Measurements from ENCODE around the gene RLBP1.

RLBP1 gene

GRCh38 chr15:89179966-89180875 is 41.2 kb downstream of the RLBP1 start:
- Histone ChIP-seq H3K36me3 (ENCODE audit: control insufficient read depth in 2 of 2, insufficient read depth in 1 of 2, low read length in 2 of 2) (peaks cover 7 to 31% of the 10 kb centered on the region in 2 experiments), H3K4me3 (ENCODE audit: low read depth, low read length) (no peak overlapping the region), H3K27ac (ENCODE audit: extremely low read depth, low read depth, low read length) (no peak overlapping the region), H3K9me3 (ENCODE audit: control insufficient read depth, insufficient read depth, low read depth, low read length) (no peaks in the 10 kb centered on the region), H3K4me1 (ENCODE audit: control insufficient read depth, insufficient read depth, low read length) (no peaks in the 10 kb centered on the region; the same call in 1 of the 2 replicates)
- ChIA-PET CTCF (interaction anchor here (0.8 to 19.0 kb wide), 12 partner anchors 11 to 310 kb away, joined by 3 to 480 read pairs (median 4); partner anchors contain the start of gene HAPLN3), POLR2A (no interaction called here)
- TF ChIP-seq ZNF398 (tag by site-specific recombination; IDR thresholded peaks at IDR 0.05): 0 out of 2 replicates have a peak, but pooled peaks have one; percentile 19
- TF ChIP-seq, protein P1, sequence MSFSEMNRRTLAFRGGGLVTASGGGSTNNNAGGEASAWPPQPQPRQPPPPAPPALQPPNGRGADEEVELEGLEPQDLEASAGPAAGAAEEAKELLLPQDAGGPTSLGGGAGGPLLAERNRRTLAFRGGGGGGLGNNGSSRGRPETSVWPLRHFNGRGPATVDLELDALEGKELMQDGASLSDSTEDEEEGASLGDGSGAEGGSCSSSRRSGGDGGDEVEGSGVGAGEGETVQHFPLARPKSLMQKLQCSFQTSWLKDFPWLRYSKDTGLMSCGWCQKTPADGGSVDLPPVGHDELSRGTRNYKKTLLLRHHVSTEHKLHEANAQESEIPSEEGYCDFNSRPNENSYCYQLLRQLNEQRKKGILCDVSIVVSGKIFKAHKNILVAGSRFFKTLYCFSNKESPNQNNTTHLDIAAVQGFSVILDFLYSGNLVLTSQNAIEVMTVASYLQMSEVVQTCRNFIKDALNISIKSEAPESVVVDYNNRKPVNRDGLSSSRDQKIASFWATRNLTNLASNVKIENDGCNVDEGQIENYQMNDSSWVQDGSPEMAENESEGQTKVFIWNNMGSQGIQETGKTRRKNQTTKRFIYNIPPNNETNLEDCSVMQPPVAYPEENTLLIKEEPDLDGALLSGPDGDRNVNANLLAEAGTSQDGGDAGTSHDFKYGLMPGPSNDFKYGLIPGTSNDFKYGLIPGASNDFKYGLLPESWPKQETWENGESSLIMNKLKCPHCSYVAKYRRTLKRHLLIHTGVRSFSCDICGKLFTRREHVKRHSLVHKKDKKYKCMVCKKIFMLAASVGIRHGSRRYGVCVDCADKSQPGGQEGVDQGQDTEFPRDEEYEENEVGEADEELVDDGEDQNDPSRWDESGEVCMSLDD (tag by site-specific recombination; IDR thresholded peaks at IDR 0.05): no peak
- TF ChIP-seq ZNF629 (tag by site-specific recombination; IDR thresholded peaks at IDR 0.05): no peak

- Histone ChIP-seq H3K4me3 (ENCODE audit: low read depth, low read length) (no peak overlapping the region), H3K36me3 (ENCODE audit: control insufficient read depth in 2 of 2, insufficient read depth in 1 of 2, low read length in 2 of 2) (peaks cover 7 to 25% of the 10 kb centered on the region in 2 experiments), H3K4me1 (ENCODE audit: control insufficient read depth, insufficient read depth, low read length) (peaks cover 10% of the 10 kb centered on the region), H3K9me3 (ENCODE audit: control insufficient read depth, insufficient read depth, low read depth, low read length) (no peaks in the 10 kb centered on the region), H3K27ac (ENCODE audit: extremely low read depth, low read depth, low read length) (no peak overlapping the region)
- ChIA-PET CTCF (interaction anchor here (0.5 to 19.0 kb wide), 57 partner anchors 9 to 533 kb away, joined by 3 to 480 read pairs (median 4); partner anchors contain the start of genes ABHD2, FANCI and HAPLN3), POLR2A (interaction anchor here (0.9 kb wide), 1 partner anchor 9 kb away, joined by 3 read pairs; no protein-coding TSS in a partner anchor)
- TF ChIP-seq ZNF2 (tag by site-specific recombination; IDR thresholded peaks at IDR 0.05) (no peak), PRDM6 (tag by site-specific recombination; IDR thresholded peaks at IDR 0.05) (no peak), SP2 (tag by site-specific recombination; IDR thresholded peaks at IDR 0.05) (no peak), ZNF623 (tag by site-specific recombination; IDR thresholded peaks at IDR 0.05) (no peak), ZBTB21 (tag by site-specific recombination; IDR thresholded peaks at IDR 0.05) (no peak), MYNN (tag by site-specific recombination; IDR thresholded peaks at IDR 0.05; ENCODE audit: borderline replicate concordance) (no peak), ZNF23 (tag by site-specific recombination; IDR thresholded peaks at IDR 0.05; ENCODE audit: borderline replicate concordance) (no peak), HOXA7 (CRISPR knock-in tag; IDR thresholded peaks at IDR 0.05; ENCODE audit: borderline replicate concordance) (no peak), ZBTB17 (tag by site-specific recombination; IDR thresholded peaks at IDR 0.05) (no peak)
- TF ChIP-seq, protein P2, sequence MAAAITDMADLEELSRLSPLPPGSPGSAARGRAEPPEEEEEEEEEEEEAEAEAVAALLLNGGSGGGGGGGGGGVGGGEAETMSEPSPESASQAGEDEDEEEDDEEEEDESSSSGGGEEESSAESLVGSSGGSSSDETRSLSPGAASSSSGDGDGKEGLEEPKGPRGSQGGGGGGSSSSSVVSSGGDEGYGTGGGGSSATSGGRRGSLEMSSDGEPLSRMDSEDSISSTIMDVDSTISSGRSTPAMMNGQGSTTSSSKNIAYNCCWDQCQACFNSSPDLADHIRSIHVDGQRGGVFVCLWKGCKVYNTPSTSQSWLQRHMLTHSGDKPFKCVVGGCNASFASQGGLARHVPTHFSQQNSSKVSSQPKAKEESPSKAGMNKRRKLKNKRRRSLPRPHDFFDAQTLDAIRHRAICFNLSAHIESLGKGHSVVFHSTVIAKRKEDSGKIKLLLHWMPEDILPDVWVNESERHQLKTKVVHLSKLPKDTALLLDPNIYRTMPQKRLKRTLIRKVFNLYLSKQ (tag by site-specific recombination; IDR thresholded peaks at IDR 0.05; ENCODE audit: borderline replicate concordance): no peak
Observed at GRCh38 chr15:89178307-89178977, 42.9 kb downstream of the RLBP1 start.

All from HEK293 (cell line).